C4-2B (cell line): ENCODE results near the gene TJP1.

ENCODE experiments used
- CTCF ChIP-seq: fragments of 450-650 bp; conservative IDR thresholded peaks from 2 replicates; pipeline ENCODE4 v1.5.1; 2017; ENCODE audit warnings: mild to moderate bottlenecking
- ZFX ChIP-seq: fragments of 450-650 bp; IDR thresholded peaks from 2 replicates; pipeline ENCODE4 v1.6.1; 2017

- TF ChIP-seq CTCF: no peak
- no peak for TF ChIP-seq ZFX
Observed at GRCh38 chr15:29795610-29796009, 26.7 kb downstream of the TJP1 start.
